SK-N-SH (cell line): ENCODE measurements around the gene PIAS2.

Experiments used
- CHD2 ChIP-seq: fragments of 150-350 bp; IDR thresholded peaks from 2 replicates; pipeline ENCODE4 v1.6.1; 2018; ENCODE audit warnings: low read length; ENCODE audit not compliant: partially characterized antibody
- CTCF ChIP-seq: fragments of 200-600 bp; sonication (generic); IDR thresholded peaks from 2 replicates; pipeline ENCODE4 v1.6.1; 2017; ENCODE audit warnings: antibody characterized with exemption, mild to moderate bottlenecking, moderate library complexity
- EP300 ChIP-seq, 2 experiments: IDR thresholded peaks; 2 replicates each; pipeline versions ENCODE4 v1.4.0 to v1.6.1; 2012; ENCODE audit warnings: borderline replicate concordance in 1 of 2, low read depth in 1 of 2, low read length in 1 of 2
- FOSL2 ChIP-seq: IDR thresholded peaks from 2 replicates; pipeline ENCODE4 v1.4.0; 2012; ENCODE audit warnings: low read depth, mild to moderate bottlenecking, moderate library complexity, borderline replicate concordance
- MAX ChIP-seq: IDR thresholded peaks from 2 replicates; pipeline ENCODE4 v1.4.0; 2012; ENCODE audit warnings: low read depth
- MXI1 ChIP-seq: IDR thresholded peaks from 2 replicates; pipeline ENCODE4 v1.6.1; 2012; ENCODE audit warnings: mild to moderate bottlenecking, low read depth, low read length, improper control_type of control experiment
- POLR2AphosphoS5 ChIP-seq: IDR thresholded peaks from 2 replicates; pipeline ENCODE4 v1.6.1; 2012; ENCODE audit warnings: low read depth, low read length
- REST ChIP-seq: IDR thresholded peaks from 2 replicates; pipeline ENCODE4 v1.6.1; 2012; ENCODE audit warnings: mild to moderate bottlenecking, low read depth, low read length, moderate library complexity
- SIN3A ChIP-seq: IDR thresholded peaks from 2 replicates; pipeline ENCODE4 v1.6.1; 2012; ENCODE audit warnings: low read depth, mild to moderate bottlenecking, low read length, moderate library complexity, borderline replicate concordance
- SMC3 ChIP-seq: IDR thresholded peaks from 2 replicates; pipeline ENCODE4 v1.6.1; 2012; ENCODE audit warnings: low read depth, low read length, improper control_type of control experiment
- USF1 ChIP-seq: IDR thresholded peaks from 2 replicates; pipeline ENCODE4 v1.4.0; 2012; ENCODE audit warnings: low read depth, borderline replicate concordance
- USF2 ChIP-seq: fragments of 150-350 bp; IDR thresholded peaks from 2 replicates; pipeline ENCODE4 v1.6.1; 2017; ENCODE audit warnings: antibody characterized with exemption, low read length, low read depth, borderline replicate concordance

- TF ChIP-seq CTCF (no peak), USF1 (no peak), MAX (no peak), POLR2AphosphoS5 (no peak), USF2 (no peak), CHD2 (no peak), MXI1 (no peak), SMC3 (no peak), FOSL2 (no peak), REST (no peak), SIN3A (no peak), EP300 (IDR thresholded peaks at IDR 0.05; ENCODE audit: borderline replicate concordance in 1 of 2, low read depth in 1 of 2, low read length in 1 of 2) (no peak)
Observed at GRCh38 chr18:46849007-46849406, 68.3 kb downstream of the PIAS2 start.
